Spleen (tissue), 11 donors: ENCODE results near the gene FLT1. TPM values are rescaled to one million over a fixed set of nuclear protein-coding genes. Genes with fewer than 3 reads are reported as not detected.

Experiments
- DNase-seq: peaks from one replicate; pipeline ENCODE4 v3.0.0-alpha.2; 2020
- H3K27ac ChIP-seq, 8 donors: fragments of 200-600 bp; sonication (generic) in 7 of 8; 1 replicate in 4 of 8; 2 replicates in 4 of 8; pipeline versions ENCODE4 v1.5.0 to v1.8.0; 2016 to 2021; ENCODE audit warnings: inconsistent platforms in 4 of 8, mild to moderate bottlenecking in 4 of 8, moderate library complexity in 1 of 8
- H3K27me3 ChIP-seq, 7 donors: fragments of 200-600 bp; sonication (generic) in 6 of 7; replicated peaks in 1 of 7; 1 replicate in 4 of 7; 2 replicates in 3 of 7; pipeline versions ENCODE4 v1.5.0 to v1.8.0; 2016 to 2021; ENCODE audit warnings: inconsistent platforms in 3 of 7, mild to moderate bottlenecking in 1 of 7
- H3K36me3 ChIP-seq, 6 donors: fragments of 200-600 bp; sonication (generic) in 5 of 6; 1 replicate in 4 of 6; 2 replicates in 2 of 6; pipeline versions ENCODE4 v1.5.0 to v1.8.0; 2016 to 2021; ENCODE audit warnings: inconsistent platforms in 2 of 6
- H3K4me1 ChIP-seq, 6 donors: fragments of 200-600 bp; sonication (generic) in 5 of 6; 1 replicate in 3 of 6; 2 replicates in 3 of 6; pipeline versions ENCODE4 v1.5.0 to v1.8.0; 2016 to 2021; ENCODE audit warnings: inconsistent platforms in 3 of 6
- H3K4me3 ChIP-seq, 8 donors: fragments of 200-600 bp; sonication (generic) in 7 of 8; 1 replicate in 4 of 8; 2 replicates in 4 of 8; pipeline versions ENCODE4 v1.5.0 to v1.8.0; 2016 to 2021; ENCODE audit warnings: inconsistent platforms in 4 of 8, mild to moderate bottlenecking in 4 of 8, moderate library complexity in 2 of 8
- H3K9me3 ChIP-seq, 8 donors: fragments of 200-600 bp; sonication (generic) in 7 of 8; 1 replicate in 4 of 8; 2 replicates in 4 of 8; pipeline versions ENCODE4 v1.5.0 to v1.8.0; 2016 to 2021; ENCODE audit warnings: inconsistent platforms in 4 of 8
- POLR2A ChIP-seq, 3 donors: fragments of 450-650 bp; IDR thresholded peaks; one replicate each; pipeline ENCODE4 v1.5.1; 2017; ENCODE audit warnings: antibody characterized with exemption in 3 of 3, mild to moderate bottlenecking in 1 of 3
- POLR2AphosphoS5 ChIP-seq, 3 donors: sonication (generic); formaldehyde crosslinking; IDR thresholded peaks; one replicate each; pipeline ENCODE4 v1.5.1; 2017; ENCODE audit warnings: antibody characterized with exemption in 3 of 3
- WGBS, 5 donors: extraction: QIAGEN DNeasy Blood & Tissue Kit in 3 of 5; methylation state at CpG; one replicate each; pipeline versions ENCODE4 v1.1.5 to v1.1.7; 2013 to 2018; 5-methylcytosine and 5-hydroxymethylcytosine counted together
- intact Hi-C: fragments of 100-400 bp; cut with DNase I; formaldehyde crosslinking; loops from one replicate; pipeline ENCODE4 v1.15.0; 2023; ENCODE audit warnings: low total_unique reads
- polyA plus RNA-seq, 3 donors: library from polyadenylated mRNA; stranded (reverse); fragments of 200-250 nt; gene quantifications; one replicate each; pipeline ENCODE4 v1.2.1, GENCODE V29; 2013
- total RNA-seq, 7 donors: library from RNA; depleted of rRNA in 3 of 7; stranded (reverse); fragments of >200 nt in 3 of 7; fragmentation: NEBNext Ultra II Directional in 4 of 7; extraction: Animal tissue kit (Norgen Biotek cat#: 25700) in 4 of 7; gene quantifications; one replicate each; pipeline versions ENCODE4 v1.1.0 to v1.2.1, GENCODE V29; 2016 to 2021
- TF ChIP-seq, protein P1 (sequence below), 11 experiments: fragments of 200-600 bp in 7 of 11; fragments of 450-650 bp in 4 of 11; sonication (generic) in 4 of 11; IDR thresholded peaks in 8 of 11; conservative IDR thresholded peaks in 3 of 11; 1 replicate in 7 of 11; 2 replicates in 4 of 11; pipeline versions ENCODE4 v1.4.0 to v1.8.0; 2016 to 2021; ENCODE audit warnings: antibody characterized with exemption in 11 of 11, inconsistent platforms in 4 of 11, mild to moderate bottlenecking in 1 of 11
- donor health status: healthy with polysubstance abuse.
- donor health status: DM: no; HTN: no; CAD: no; lungs with moderate emphysema.
- donor health status: DM: no; HTN: no; CAD: no.
- donor health status: Bipolar disorder and iron deficiency.
- donor health status: healthy.
- donor health status: DM: no; HTN: no; CAD: no.
- donor health status: DM: yes; HTN: yes; CAD: no.

Gene FLT1
- total and polyA plus RNA-seq, 10 donors, result 1.2 to 70.6 (median 55.4) TPM

DNA sequence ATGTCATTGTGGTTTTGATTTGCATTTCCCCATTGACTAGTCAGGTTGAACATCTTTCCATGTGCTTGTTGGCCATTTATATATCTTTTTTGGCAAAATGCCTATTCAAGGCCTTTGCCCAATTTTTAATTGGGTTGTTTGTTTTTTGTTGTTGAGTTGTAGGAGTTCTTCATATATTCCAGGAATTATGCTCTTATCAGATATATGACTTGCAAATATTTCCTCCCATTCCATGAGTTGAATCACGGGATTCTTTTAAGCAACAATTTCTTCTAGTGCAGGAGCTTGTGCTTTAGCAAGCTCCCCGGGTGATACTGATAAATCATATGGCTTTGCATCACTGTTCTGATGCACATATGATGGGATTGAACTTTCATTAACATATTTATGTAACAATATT is 47.0 kb upstream of the FLT1 start:
- Histone ChIP-seq H3K27ac (no peak overlapping the region), H3K9me3 (peaks cover 0 to 20% (median 8%) of the 10 kb centered on the region in 8 donors), H3K4me3 (no peak overlapping the region), H3K36me3 (no peaks in the 10 kb centered on the region), H3K27me3 (peaks cover 0 to 3% (median 0%) of the 10 kb centered on the region in 7 donors), H3K4me1 (no peaks in the 10 kb centered on the region)
- intact Hi-C loops, result no loop called here
- TF ChIP-seq POLR2A (IDR thresholded peaks at IDR 0.05), result no peak
- TF ChIP-seq, protein P1, sequence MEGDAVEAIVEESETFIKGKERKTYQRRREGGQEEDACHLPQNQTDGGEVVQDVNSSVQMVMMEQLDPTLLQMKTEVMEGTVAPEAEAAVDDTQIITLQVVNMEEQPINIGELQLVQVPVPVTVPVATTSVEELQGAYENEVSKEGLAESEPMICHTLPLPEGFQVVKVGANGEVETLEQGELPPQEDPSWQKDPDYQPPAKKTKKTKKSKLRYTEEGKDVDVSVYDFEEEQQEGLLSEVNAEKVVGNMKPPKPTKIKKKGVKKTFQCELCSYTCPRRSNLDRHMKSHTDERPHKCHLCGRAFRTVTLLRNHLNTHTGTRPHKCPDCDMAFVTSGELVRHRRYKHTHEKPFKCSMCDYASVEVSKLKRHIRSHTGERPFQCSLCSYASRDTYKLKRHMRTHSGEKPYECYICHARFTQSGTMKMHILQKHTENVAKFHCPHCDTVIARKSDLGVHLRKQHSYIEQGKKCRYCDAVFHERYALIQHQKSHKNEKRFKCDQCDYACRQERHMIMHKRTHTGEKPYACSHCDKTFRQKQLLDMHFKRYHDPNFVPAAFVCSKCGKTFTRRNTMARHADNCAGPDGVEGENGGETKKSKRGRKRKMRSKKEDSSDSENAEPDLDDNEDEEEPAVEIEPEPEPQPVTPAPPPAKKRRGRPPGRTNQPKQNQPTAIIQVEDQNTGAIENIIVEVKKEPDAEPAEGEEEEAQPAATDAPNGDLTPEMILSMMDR (IDR thresholded peaks at IDR 0.05 in 8 of 11, conservative IDR thresholded peaks at IDR 0.05 in 3 of 11), result no peak
- TF ChIP-seq POLR2AphosphoS5 (IDR thresholded peaks at IDR 0.05), result no peak
- no peak for DNase-seq
- WGBS, 5 donors, result 86 to 93% (median 90%) methylated on average over 2 of the region's 2 CpGs

DNA sequence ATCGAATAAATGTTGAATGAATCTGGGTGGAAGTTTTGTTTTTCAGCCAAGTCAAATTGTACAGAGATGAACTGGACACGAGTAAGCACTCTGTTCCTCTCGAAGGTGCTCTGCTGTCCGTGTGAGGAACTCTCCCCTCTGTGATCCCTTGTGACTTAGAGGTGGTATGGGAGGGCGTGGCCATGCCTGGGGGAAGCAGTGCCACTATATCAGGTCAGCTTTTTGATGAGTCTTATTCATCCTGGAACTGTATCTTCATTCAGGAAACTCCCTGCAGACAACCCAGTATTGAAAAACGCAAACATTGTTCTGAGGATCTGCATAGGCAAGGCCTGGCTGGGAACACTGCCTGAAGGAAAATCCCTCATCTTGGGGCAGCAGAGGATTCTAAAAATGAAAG is 45.7 kb upstream of the FLT1 start:
- Histone ChIP-seq H3K4me1 (no peaks in the 10 kb centered on the region), H3K27me3 (peaks cover 0 to 7% (median 0%) of the 10 kb centered on the region in 7 donors), H3K4me3 (no peak overlapping the region), H3K9me3 (peaks cover 0 to 22% (median 9%) of the 10 kb centered on the region in 8 donors), H3K36me3 (no peaks in the 10 kb centered on the region), H3K27ac (no peak overlapping the region)
- intact Hi-C loops, result no loop called here
- WGBS, 5 donors, result 59 to 80% (median 68%) methylated on average over 6 of the region's 6 CpGs
- no peak for DNase-seq
- TF ChIP-seq POLR2A (IDR thresholded peaks at IDR 0.05), result no peak
- no peak for TF ChIP-seq POLR2AphosphoS5 (IDR thresholded peaks at IDR 0.05)
- TF ChIP-seq, protein P1 (IDR thresholded peaks at IDR 0.05 in 8 of 11, conservative IDR thresholded peaks at IDR 0.05 in 3 of 11), result no peak

DNA sequence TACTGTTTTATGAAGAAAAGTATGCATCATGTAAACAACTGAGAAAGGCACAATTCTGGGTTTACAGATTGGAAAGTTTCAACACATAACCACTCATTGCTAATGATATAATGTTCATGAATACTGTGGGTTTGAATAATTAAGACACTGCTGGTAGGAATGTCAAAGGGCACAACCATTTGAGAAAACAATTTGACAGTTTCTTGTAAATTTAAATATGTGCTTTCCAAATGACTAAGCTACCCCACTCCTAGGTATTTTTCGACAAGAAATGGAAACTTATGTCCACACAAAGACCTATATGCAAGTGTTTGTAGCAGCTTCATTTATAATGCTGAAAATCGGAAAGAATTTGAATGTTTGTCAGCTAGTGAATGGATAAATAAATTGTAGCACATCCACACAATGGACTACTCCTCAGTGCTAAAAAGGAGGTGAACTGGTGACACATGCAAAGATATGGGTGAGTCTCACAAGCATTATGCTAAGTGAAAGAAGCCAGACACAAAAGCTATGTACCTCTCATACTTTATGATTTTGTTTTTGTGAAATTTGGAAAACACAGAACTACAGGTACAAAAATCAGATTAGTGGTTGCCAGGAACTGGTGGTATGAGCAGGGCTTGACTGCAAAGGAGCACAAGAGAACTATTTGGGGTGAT is 44.8 kb upstream of the FLT1 start:
- no peak overlapping the region for H3K27ac ChIP-seq
- H3K9me3 ChIP-seq, result peaks cover 0 to 31% (median 14%) of the 10 kb centered on the region in 8 donors
- no peak overlapping the region for H3K4me3 ChIP-seq
- no peaks in the 10 kb centered on the region for H3K36me3 ChIP-seq
- intact Hi-C loops, result no loop called here
- no peaks in the 10 kb centered on the region for H3K4me1 ChIP-seq
- WGBS, 5 donors, result 65 to 84% (median 74%) methylated on average over 2 of the region's 2 CpGs
- DNase-seq, result no peak
- no peak for TF ChIP-seq POLR2A (IDR thresholded peaks at IDR 0.05)
- TF ChIP-seq, protein P1 (IDR thresholded peaks at IDR 0.05 in 8 of 11, conservative IDR thresholded peaks at IDR 0.05 in 3 of 11), result no peak
- no peak for TF ChIP-seq POLR2AphosphoS5 (IDR thresholded peaks at IDR 0.05)
- peaks cover 0 to 11% (median 0%) of the 10 kb centered on the region in 7 donors for H3K27me3 ChIP-seq

DNA sequence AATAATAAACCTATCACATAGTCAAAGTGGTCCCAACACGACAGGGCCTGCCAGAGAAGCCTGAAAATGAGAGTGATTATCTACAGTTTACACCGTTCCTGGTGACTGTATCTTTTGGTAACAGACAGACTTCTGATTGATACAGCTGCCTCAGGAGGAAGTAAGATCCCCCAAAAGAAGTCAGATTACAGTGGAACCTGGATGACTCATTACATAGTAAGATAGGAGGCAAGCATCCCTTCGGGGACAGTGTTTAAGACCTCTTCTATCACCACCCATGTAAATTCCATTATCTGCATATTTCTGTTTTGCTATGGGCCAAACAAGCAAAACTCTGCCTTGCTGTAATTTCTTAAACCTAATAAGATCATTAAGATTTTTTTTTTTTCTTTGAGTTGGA is 44.0 kb upstream of the FLT1 start:
- Histone ChIP-seq H3K4me3 (no peak overlapping the region), H3K9me3 (peaks cover 0 to 26% (median 13%) of the 10 kb centered on the region in 8 donors), H3K36me3 (no peaks in the 10 kb centered on the region), H3K4me1 (no peaks in the 10 kb centered on the region), H3K27ac (no peak overlapping the region), H3K27me3 (peaks cover 0 to 19% (median 0%) of the 10 kb centered on the region in 7 donors)
- 41 to 70% (median 49%) methylated on average over 3 of the region's 3 CpGs for WGBS, 5 donors
- intact Hi-C loops, result no loop called here
- TF ChIP-seq POLR2A (IDR thresholded peaks at IDR 0.05) (no peak), POLR2AphosphoS5 (IDR thresholded peaks at IDR 0.05) (no peak)
- TF ChIP-seq, protein P1 (IDR thresholded peaks at IDR 0.05 in 8 of 11, conservative IDR thresholded peaks at IDR 0.05 in 3 of 11), result no peak
- DNase-seq, result no peak
